ENCODE data around the gene IRX2.

Gene IRX2

GRCh38 chr5:2758632-2759031 lies 7.2 kb upstream of the IRX2 start:
- Histone ChIP-seq H3K9ac (no peak overlapping the region), H3K27ac (no peak overlapping the region), H3K79me2 (no peaks in the 10 kb centered on the region), H3K4me3 (ENCODE audit: low read depth, low read length) (no peak overlapping the region), H3K36me3 (ENCODE audit: control insufficient read depth, insufficient read depth, low read length) (no peaks in the 10 kb centered on the region), H3K4me1 (no peaks in the 10 kb centered on the region), H3K9me3 (ENCODE audit: control insufficient read depth, low read length) (no peaks in the 10 kb centered on the region), H3K27me3 (ENCODE audit: control insufficient read depth, insufficient read depth, low read length) (no peaks in the 10 kb centered on the region), H2AFZ (no peak overlapping the region), H3K4me2 (ENCODE audit: low read length) (no peak overlapping the region)
- no peak for TF ChIP-seq CTCF (IDR thresholded peaks at IDR 0.05)

GRCh38 chr5:2757563-2758351 lies 6.3 kb upstream of the IRX2 start:
- H3K9me3 ChIP-seq (ENCODE audit: control insufficient read depth, low read length), result no peaks in the 10 kb centered on the region
- no peak overlapping the region for H2AFZ ChIP-seq
- no peaks in the 10 kb centered on the region for H3K79me2 ChIP-seq
- no peak for TF ChIP-seq CTCF (IDR thresholded peaks at IDR 0.05)
- no peaks in the 10 kb centered on the region for H3K4me1 ChIP-seq
- no peaks in the 10 kb centered on the region for H3K36me3 ChIP-seq (ENCODE audit: control insufficient read depth, insufficient read depth, low read length)
- no peak overlapping the region for H3K9ac ChIP-seq
- no peak overlapping the region for H3K4me3 ChIP-seq (ENCODE audit: low read depth, low read length)
- no peaks in the 10 kb centered on the region for H3K27me3 ChIP-seq (ENCODE audit: control insufficient read depth, insufficient read depth, low read length)
- no peak overlapping the region for H3K4me2 ChIP-seq (ENCODE audit: low read length)
- no peak overlapping the region for H3K27ac ChIP-seq

GRCh38 chr5:2756211-2757152 lies 5.0 kb upstream of the IRX2 start:
- Histone ChIP-seq H3K9ac (no peak overlapping the region), H2AFZ (peak overlapping the region; percentile 82), H3K9me3 (ENCODE audit: control insufficient read depth, low read length) (no peaks in the 10 kb centered on the region), H3K27ac (no peak overlapping the region), H3K4me2 (ENCODE audit: low read length) (peak overlapping the region; percentile 87), H3K79me2 (no peaks in the 10 kb centered on the region), H3K36me3 (ENCODE audit: control insufficient read depth, insufficient read depth, low read length) (no peaks in the 10 kb centered on the region), H3K4me1 (no peaks in the 10 kb centered on the region), H3K27me3 (ENCODE audit: control insufficient read depth, insufficient read depth, low read length) (no peaks in the 10 kb centered on the region), H3K4me3 (ENCODE audit: low read depth, low read length) (peak overlapping the region; percentile 57)
- TF ChIP-seq CTCF (IDR thresholded peaks at IDR 0.05), result no peak

- Histone ChIP-seq H3K4me1 (no peaks in the 10 kb centered on the region), H3K36me3 (ENCODE audit: control insufficient read depth, insufficient read depth, low read length) (no peaks in the 10 kb centered on the region), H3K27me3 (ENCODE audit: control insufficient read depth, insufficient read depth, low read length) (no peaks in the 10 kb centered on the region), H3K4me3 (ENCODE audit: low read depth, low read length) (peak overlapping the region; percentile 57), H3K79me2 (no peaks in the 10 kb centered on the region), H2AFZ (peak overlapping the region; percentile 82), H3K9me3 (ENCODE audit: control insufficient read depth, low read length) (no peaks in the 10 kb centered on the region), H3K9ac (no peak overlapping the region), H3K27ac (no peak overlapping the region), H3K4me2 (ENCODE audit: low read length) (peak overlapping the region; percentile 87)
- TF ChIP-seq CTCF (IDR thresholded peaks at IDR 0.05), result no peak
Observed at GRCh38 chr5:2755681-2756171, 4.2 kb upstream of the IRX2 start.

Measured in parathyroid adenoma (tissue), 2 donors.